Erythroblast (primary cell): ENCODE measurements around the gene SNX3.

Source experiments
- GATA1 ChIP-seq: IDR thresholded peaks from 2 replicates; pipeline ENCODE4 v1.6.1; 2011; ENCODE audit warnings: low read depth, mild to moderate bottlenecking, control low read depth, low read length, moderate library complexity
- POLR2A ChIP-seq: IDR thresholded peaks from 2 replicates; pipeline ENCODE4 v1.6.1; 2011; ENCODE audit warnings: mild to moderate bottlenecking, low read length

DNA sequence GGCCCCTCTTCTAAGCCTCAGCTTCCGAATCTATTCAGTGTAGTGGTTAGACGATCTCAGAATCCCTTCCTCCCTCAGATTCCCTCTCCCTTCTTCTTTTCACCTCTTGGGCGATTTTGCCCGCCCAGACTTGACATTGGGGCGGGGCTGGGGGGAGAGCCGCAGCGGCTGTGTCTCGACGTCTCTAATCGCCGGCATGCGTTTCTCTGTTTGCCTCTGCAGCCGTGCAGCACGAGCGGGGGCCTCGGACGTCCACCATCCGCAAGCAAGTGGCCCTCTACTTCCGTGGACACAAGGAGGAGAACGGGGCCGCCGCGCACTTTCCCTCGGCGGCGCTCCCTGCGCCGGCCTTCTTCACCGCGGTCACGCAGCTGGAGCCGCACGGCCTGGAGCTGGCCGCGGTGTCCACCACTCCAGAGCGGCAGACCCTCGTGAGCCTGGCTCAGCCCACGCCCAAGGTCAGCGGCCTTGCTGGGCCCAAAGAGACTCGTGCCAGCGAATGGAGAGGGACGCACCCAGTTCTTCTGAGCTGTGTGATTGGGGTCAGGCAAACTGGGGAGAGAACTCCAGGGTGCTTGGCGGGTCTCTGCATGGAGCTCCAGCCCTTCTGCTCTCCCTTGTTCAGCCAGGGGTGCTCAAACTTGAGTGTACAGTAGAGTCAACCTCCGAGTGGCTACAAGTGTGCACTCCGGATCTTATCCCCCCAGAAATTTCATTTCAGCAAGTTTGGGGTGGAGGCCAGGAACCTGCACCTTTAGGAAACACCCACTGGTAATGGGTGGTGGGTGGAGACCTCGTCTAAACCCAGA is 84.4 kb downstream of the SNX3 start:
- no peak for TF ChIP-seq POLR2A
- TF ChIP-seq GATA1, result no peak
